A549 (cell line): ENCODE measurements around the gene ANXA1.

Source experiments
- CTCF ChIP-seq: fragments of >200 bp; sonication (Bioruptor Twin); formaldehyde crosslinking; IDR thresholded peaks from 3 replicates; pipeline ENCODE4 v1.5.1; 2016
- ESRRA ChIP-seq: fragments of 150-350 bp; IDR thresholded peaks from 2 replicates; pipeline ENCODE4 v1.6.1; 2014; ENCODE audit warnings: mild to moderate bottlenecking, low read length, borderline replicate concordance
- GATA3 ChIP-seq: IDR thresholded peaks from 2 replicates; pipeline ENCODE4 v1.6.1; 2012; ENCODE audit warnings: borderline replicate concordance
- HOXB13 ChIP-seq: fragments of 250-450 bp; sonication (Bioruptor Pico); IDR thresholded peaks from 2 replicates; pipeline ENCODE4 v1.5.0; 2020; ENCODE audit warnings: low read depth, mild to moderate bottlenecking, moderate library complexity
- JUN ChIP-seq, 2 experiments: fragments of >200 bp; sonication (Bioruptor Twin); formaldehyde crosslinking; IDR thresholded peaks; 2 replicates in 1 of 2; 3 replicates in 1 of 2; pipeline ENCODE4 v1.6.1; 2016 to 2017
- POLR2A ChIP-seq: IDR thresholded peaks from 2 replicates; pipeline ENCODE4 v1.6.1; 2012; ENCODE audit warnings: mild to moderate bottlenecking, low read length
- SMC3 ChIP-seq: fragments of >200 bp; sonication (Bioruptor Twin); formaldehyde crosslinking; IDR thresholded peaks from 3 replicates; pipeline ENCODE4 v1.6.1; 2018; ENCODE audit warnings: inconsistent platforms

GRCh38 chr9:73172901-73173215 is 21.2 kb downstream of the ANXA1 start:
- TF ChIP-seq CTCF (no peak), GATA3 (no peak), HOXB13 (CRISPR knock-in tag) (no peak), JUN (IDR thresholded peaks at IDR 0.05) (no peak), ESRRA (no peak), POLR2A (no peak), SMC3 (no peak)
